DND-41 (cell line): ENCODE results near the gene NTM.

Experiments used
- EZH2 ChIP-seq: IDR thresholded peaks from 3 replicates; pipeline ENCODE4 v1.6.1; 2012; ENCODE audit warnings: borderline replicate concordance, low read depth, mild to moderate bottlenecking, moderate library complexity, low read length, inconsistent platforms; ENCODE audit not compliant: severe bottlenecking
- TF ChIP-seq, protein P1 (sequence below): IDR thresholded peaks from 2 replicates; pipeline ENCODE4 v1.5.1; 2012; ENCODE audit warnings: borderline replicate concordance, low read length, moderate library complexity, mild to moderate bottlenecking; ENCODE audit not compliant: poor library complexity, severe bottlenecking; ENCODE audit errors: extremely low read depth

GRCh38 chr11:131875611-131876010 is 505.2 kb downstream of the NTM start:
- TF ChIP-seq, protein P1, sequence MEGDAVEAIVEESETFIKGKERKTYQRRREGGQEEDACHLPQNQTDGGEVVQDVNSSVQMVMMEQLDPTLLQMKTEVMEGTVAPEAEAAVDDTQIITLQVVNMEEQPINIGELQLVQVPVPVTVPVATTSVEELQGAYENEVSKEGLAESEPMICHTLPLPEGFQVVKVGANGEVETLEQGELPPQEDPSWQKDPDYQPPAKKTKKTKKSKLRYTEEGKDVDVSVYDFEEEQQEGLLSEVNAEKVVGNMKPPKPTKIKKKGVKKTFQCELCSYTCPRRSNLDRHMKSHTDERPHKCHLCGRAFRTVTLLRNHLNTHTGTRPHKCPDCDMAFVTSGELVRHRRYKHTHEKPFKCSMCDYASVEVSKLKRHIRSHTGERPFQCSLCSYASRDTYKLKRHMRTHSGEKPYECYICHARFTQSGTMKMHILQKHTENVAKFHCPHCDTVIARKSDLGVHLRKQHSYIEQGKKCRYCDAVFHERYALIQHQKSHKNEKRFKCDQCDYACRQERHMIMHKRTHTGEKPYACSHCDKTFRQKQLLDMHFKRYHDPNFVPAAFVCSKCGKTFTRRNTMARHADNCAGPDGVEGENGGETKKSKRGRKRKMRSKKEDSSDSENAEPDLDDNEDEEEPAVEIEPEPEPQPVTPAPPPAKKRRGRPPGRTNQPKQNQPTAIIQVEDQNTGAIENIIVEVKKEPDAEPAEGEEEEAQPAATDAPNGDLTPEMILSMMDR, result no peak
- TF ChIP-seq EZH2, result no peak
